CD14-positive monocyte (primary cell): ENCODE data around the gene SELENOO. TPM values are rescaled to one million over a fixed set of nuclear protein-coding genes. Genes with fewer than 3 reads are reported as not detected.

Experiments used
- DNase-seq, 3 donors: peaks; one replicate each; pipeline ENCODE4 v3.0.0-alpha.2; 2011 to 2022
- H2AFZ ChIP-seq: 2 replicates; pipeline ENCODE4 v1.6.0; 2012; ENCODE audit warnings: mild to moderate bottlenecking, low read depth, low read length, inconsistent platforms; ENCODE audit not compliant: insufficient read depth, poor library complexity, severe bottlenecking
- H3K27ac ChIP-seq, 2 donors: 1 replicate in 1 of 2; 2 replicates in 1 of 2; pipeline ENCODE4 v1.5.1; 2012 to 2013; ENCODE audit warnings: low read length in 2 of 2, control low read depth in 1 of 2, inconsistent platforms in 1 of 2, low read depth in 1 of 2, mild to moderate bottlenecking in 1 of 2
- H3K27me3 ChIP-seq, 2 donors: one replicate each; pipeline versions ENCODE4 v1.6.0 to v1.6.1; 2011 to 2013; ENCODE audit warnings: low read length in 2 of 2; ENCODE audit not compliant: control insufficient read depth in 2 of 2, insufficient read depth in 2 of 2
- H3K36me3 ChIP-seq, 2 donors: replicated peaks in 1 of 2; 1 replicate in 1 of 2; 2 replicates in 1 of 2; pipeline versions ENCODE4 v1.5.1 to v1.6.1; 2012 to 2013; ENCODE audit warnings: low read length in 2 of 2, control low read depth in 1 of 2, inconsistent platforms in 1 of 2, mild to moderate bottlenecking in 1 of 2; ENCODE audit not compliant: insufficient read depth in 2 of 2, control insufficient read depth in 1 of 2
- H3K4me1 ChIP-seq, 2 donors: 1 replicate in 1 of 2; 2 replicates in 1 of 2; pipeline versions ENCODE4 v1.5.1 to v1.6.1; 2012 to 2013; ENCODE audit warnings: low read length in 2 of 2, control low read depth in 1 of 2, inconsistent platforms in 1 of 2, mild to moderate bottlenecking in 1 of 2, moderate library complexity in 1 of 2; ENCODE audit not compliant: insufficient read depth in 2 of 2, control insufficient read depth in 1 of 2
- H3K4me2 ChIP-seq: replicated peaks from 2 replicates; pipeline ENCODE3; 2012; ENCODE audit warnings: low read length, moderate library complexity, mild to moderate bottlenecking; ENCODE audit not compliant: poor library complexity, severe bottlenecking; ENCODE audit errors: extremely low read depth
- H3K4me3 ChIP-seq, 3 experiments: fragments of 200-600 bp in 1 of 3; sonication (generic) in 1 of 3; replicated peaks in 1 of 3; 1 replicate in 2 of 3; 2 replicates in 1 of 3; pipeline ENCODE4 v1.5.1; 2011 to 2013; ENCODE audit warnings: low read length in 3 of 3, mild to moderate bottlenecking in 3 of 3, control low read depth in 2 of 3, low read depth in 2 of 3, inconsistent platforms in 1 of 3, moderate library complexity in 1 of 3
- H3K79me2 ChIP-seq: 2 replicates; pipeline ENCODE4 v1.6.0; 2012; ENCODE audit warnings: mild to moderate bottlenecking, control low read depth, inconsistent platforms, low read length, moderate library complexity; ENCODE audit not compliant: insufficient read depth
- H3K9ac ChIP-seq: 2 replicates; pipeline ENCODE4 v1.6.0; 2017; ENCODE audit warnings: low read length, mild to moderate bottlenecking; ENCODE audit not compliant: insufficient read depth, poor library complexity, severe bottlenecking
- H3K9me3 ChIP-seq, 2 donors: replicated peaks in 1 of 2; 1 replicate in 1 of 2; 2 replicates in 1 of 2; pipeline versions ENCODE4 v1.5.1 to v1.6.1; 2012 to 2013; ENCODE audit warnings: low read length in 2 of 2, control low read depth in 1 of 2; ENCODE audit not compliant: control insufficient read depth in 1 of 2, insufficient read depth in 1 of 2
- H4K20me1 ChIP-seq: 2 replicates; pipeline ENCODE4 v1.6.0; 2012; ENCODE audit warnings: mild to moderate bottlenecking, low read length, control low read depth, moderate library complexity; ENCODE audit not compliant: insufficient read depth
- H3K27ac Mint-ChIP-seq, 7 donors: one replicate each; pipeline ENCODE4 v1.8.0; 2020; ENCODE audit warnings: mild to moderate bottlenecking in 7 of 7, mixed read lengths in 7 of 7, moderate library complexity in 6 of 7, inconsistent platforms in 2 of 7
- H3K27me3 Mint-ChIP-seq, 3 donors: one replicate each; pipeline ENCODE4 v1.8.0; 2021 to 2022; ENCODE audit warnings: low read depth in 3 of 3, mild to moderate bottlenecking in 3 of 3, mixed read lengths in 3 of 3, moderate library complexity in 3 of 3, inconsistent platforms in 1 of 3
- H3K36me3 Mint-ChIP-seq, 2 donors: one replicate each; pipeline ENCODE4 v1.8.0; 2020; ENCODE audit warnings: mixed read lengths in 2 of 2, inconsistent platforms in 1 of 2, mild to moderate bottlenecking in 1 of 2
- H3K4me1 Mint-ChIP-seq: one replicate; pipeline ENCODE4 v1.8.0; 2020; ENCODE audit warnings: mild to moderate bottlenecking, mixed read lengths
- H3K4me3 Mint-ChIP-seq, 2 donors: one replicate each; pipeline ENCODE4 v1.8.0; 2020; ENCODE audit warnings: mild to moderate bottlenecking in 2 of 2, mixed read lengths in 2 of 2, moderate library complexity in 1 of 2
- H3K9me3 Mint-ChIP-seq, 7 donors: one replicate each; pipeline ENCODE4 v1.8.0; 2020 to 2022; ENCODE audit warnings: mixed read lengths in 7 of 7, mild to moderate bottlenecking in 6 of 7, moderate library complexity in 6 of 7, inconsistent platforms in 2 of 7
- WGBS: methylation state at CpG from one replicate; pipeline ENCODE4 v1.1.5; 2013; ENCODE audit warnings: missing lambda C conversion rate; ENCODE audit not compliant: insufficient coverage; 5-methylcytosine and 5-hydroxymethylcytosine counted together
- intact Hi-C, 2 donors: fragments of 100-400 bp; cut with micrococcal nuclease; formaldehyde crosslinking; loops; one replicate each; pipeline versions ENCODE4 v1.15.0 to v1.15.1; 2023
- polyA plus RNA-seq, 3 donors: library from polyadenylated mRNA; depleted of rRNA in 1 of 3; unstranded in 2 of 3; stranded (reverse) in 1 of 3; fragments of 300-500 nt in 2 of 3; fragments of >200 nt in 1 of 3; fragmentation: Illumina TruSeq in 2 of 3; gene quantifications; 1 replicate in 2 of 3; 2 replicates in 1 of 3; pipeline ENCODE4 v1.2.3, GENCODE V29; 2012 to 2021
- TF ChIP-seq, protein P1 (sequence below): fragments of 200-600 bp; IDR thresholded peaks from one replicate; pipeline ENCODE4 v1.8.0; 2022; ENCODE audit warnings: antibody characterized with exemption, mild to moderate bottlenecking

The SELENOO gene
- polyA plus RNA-seq, 3 donors = 2.7 to 76.9 (median 8.7) TPM

DNA sequence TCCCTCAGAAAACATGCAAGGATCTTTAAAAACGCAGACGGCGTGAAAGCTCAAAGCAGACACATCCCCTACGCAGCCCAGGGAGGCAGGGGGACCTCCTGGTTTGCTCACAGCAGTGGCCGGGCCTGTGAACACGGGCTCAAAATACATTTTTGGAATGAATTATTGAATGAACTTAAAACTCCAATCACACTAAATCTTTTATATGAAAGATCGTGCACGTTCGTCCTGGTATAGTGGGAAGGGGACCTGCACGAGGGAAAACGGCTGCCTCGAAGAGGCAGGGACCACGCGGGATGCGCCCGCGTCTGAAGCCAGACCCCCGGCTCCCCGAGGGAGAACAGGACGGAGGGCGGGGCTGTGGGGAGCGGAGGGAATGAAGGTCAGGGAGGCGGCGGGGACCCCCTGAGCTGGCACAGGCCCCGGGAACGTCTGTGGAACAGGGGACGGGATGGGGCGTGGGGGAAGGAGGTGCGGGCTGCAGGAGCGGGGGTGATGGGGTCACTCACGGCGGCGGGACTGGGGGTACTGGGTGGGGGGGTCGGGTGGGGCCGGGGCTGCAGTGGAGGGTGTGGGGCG lies 31.5 kb upstream of the SELENOO start:
- peaks cover 35 to 66% (median 37%) of the 10 kb centered on the region in 3 donors for H3K27me3 Mint-ChIP-seq

DNA sequence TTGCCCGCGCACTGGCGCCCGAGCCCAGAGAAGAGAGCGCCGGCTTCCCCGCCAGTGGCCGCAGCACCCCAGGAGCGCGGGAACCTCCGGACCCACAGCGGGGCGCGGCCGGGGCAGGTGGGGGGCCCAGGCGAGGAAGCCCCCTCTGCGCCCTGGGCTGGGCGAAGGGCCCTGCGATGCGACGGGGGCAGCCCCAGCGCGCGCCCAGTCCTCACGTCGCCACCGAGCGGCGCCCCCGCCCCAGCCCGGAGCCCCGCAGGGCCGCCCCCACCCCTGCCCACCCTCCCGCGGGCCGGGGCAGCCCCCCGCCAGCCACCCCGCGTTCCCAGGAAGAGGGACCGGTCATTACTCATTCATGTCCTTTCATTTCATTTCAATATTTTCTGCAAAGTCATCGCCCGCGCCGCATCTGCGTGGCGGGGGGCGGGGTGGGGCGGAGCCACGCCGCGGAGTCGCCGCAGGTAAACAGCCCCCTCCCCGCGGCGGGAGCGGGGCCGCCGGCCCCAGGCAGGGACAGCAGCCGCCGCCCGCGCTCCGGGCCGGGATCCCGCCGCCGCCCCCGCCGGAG lies 31.0 kb upstream of the SELENOO start:
- Histone ChIP-seq H3K9me3 (no peaks in the 10 kb centered on the region), H3K4me2 (peak overlapping the region; percentile 54), H3K9ac (peak overlapping the region; percentile 27), H3K4me1 (peaks cover 13 to 33% of the 10 kb centered on the region in 2 donors), H4K20me1 (no peaks in the 10 kb centered on the region), H3K4me3 (peak overlapping the region; percentile 7 to 48 (median 12)), H2AFZ (no peak overlapping the region), H3K27me3 (peaks cover 8 to 33% of the 10 kb centered on the region in 2 donors), H3K79me2 (no peaks in the 10 kb centered on the region), H3K27ac (no peak overlapping the region), H3K36me3 (no peaks in the 10 kb centered on the region)
- TF ChIP-seq, protein P1, sequence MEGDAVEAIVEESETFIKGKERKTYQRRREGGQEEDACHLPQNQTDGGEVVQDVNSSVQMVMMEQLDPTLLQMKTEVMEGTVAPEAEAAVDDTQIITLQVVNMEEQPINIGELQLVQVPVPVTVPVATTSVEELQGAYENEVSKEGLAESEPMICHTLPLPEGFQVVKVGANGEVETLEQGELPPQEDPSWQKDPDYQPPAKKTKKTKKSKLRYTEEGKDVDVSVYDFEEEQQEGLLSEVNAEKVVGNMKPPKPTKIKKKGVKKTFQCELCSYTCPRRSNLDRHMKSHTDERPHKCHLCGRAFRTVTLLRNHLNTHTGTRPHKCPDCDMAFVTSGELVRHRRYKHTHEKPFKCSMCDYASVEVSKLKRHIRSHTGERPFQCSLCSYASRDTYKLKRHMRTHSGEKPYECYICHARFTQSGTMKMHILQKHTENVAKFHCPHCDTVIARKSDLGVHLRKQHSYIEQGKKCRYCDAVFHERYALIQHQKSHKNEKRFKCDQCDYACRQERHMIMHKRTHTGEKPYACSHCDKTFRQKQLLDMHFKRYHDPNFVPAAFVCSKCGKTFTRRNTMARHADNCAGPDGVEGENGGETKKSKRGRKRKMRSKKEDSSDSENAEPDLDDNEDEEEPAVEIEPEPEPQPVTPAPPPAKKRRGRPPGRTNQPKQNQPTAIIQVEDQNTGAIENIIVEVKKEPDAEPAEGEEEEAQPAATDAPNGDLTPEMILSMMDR = no peak
- peaks cover 0 to 18% (median 4%) of the 10 kb centered on the region in 7 donors for H3K9me3 Mint-ChIP-seq
- peak; percentile 52 to 70 (median 56) for DNase-seq
- WGBS = 0% methylated on average over 39 of the region's 70 CpGs
- H3K4me1 Mint-ChIP-seq = peaks cover 28% of the 10 kb centered on the region
- no peak overlapping the region for H3K27ac Mint-ChIP-seq
- peaks cover 4 to 6% of the 10 kb centered on the region in 2 donors for H3K36me3 Mint-ChIP-seq
- intact Hi-C loops = loop anchor here in 1 of 2 donors (5.0 kb wide), 1 partner anchor 37 kb away; no protein-coding TSS in a partner anchor
- H3K4me3 Mint-ChIP-seq = peak overlapping the region; percentile 71 to 72
- H3K27me3 Mint-ChIP-seq = peaks cover 35 to 67% (median 37%) of the 10 kb centered on the region in 3 donors

More for the DNA sequence above, 31.5 kb upstream of the SELENOO start:
- H2AFZ ChIP-seq = no peak overlapping the region
- no peaks in the 10 kb centered on the region for H4K20me1 ChIP-seq
- WGBS = 15% methylated on average over 21 of the region's 36 CpGs
- TF ChIP-seq, protein P1 = no peak
- no peaks in the 10 kb centered on the region for H3K79me2 ChIP-seq
- Mint-ChIP-seq H3K36me3 (peaks cover 4 to 6% of the 10 kb centered on the region in 2 donors), H3K4me3 (peak overlapping the region; percentile 63 to 80), H3K9me3 (peaks cover 0 to 18% (median 4%) of the 10 kb centered on the region in 7 donors), H3K27ac (peak overlapping the region in 2 of 7 donors; percentile 36 to 75), H3K4me1 (peaks cover 28% of the 10 kb centered on the region)
- no peaks in the 10 kb centered on the region for H3K9me3 ChIP-seq
- H3K27me3 ChIP-seq = peaks cover 8 to 33% of the 10 kb centered on the region in 2 donors
- H3K9ac ChIP-seq = no peak overlapping the region
- no peaks in the 10 kb centered on the region for H3K36me3 ChIP-seq
- peak overlapping the region in 1 of 3 experiments; percentile 48 for H3K4me3 ChIP-seq
- H3K4me1 ChIP-seq = peaks cover 13 to 33% of the 10 kb centered on the region in 2 donors
- peak overlapping the region; percentile 54 for H3K4me2 ChIP-seq
- intact Hi-C loops = no loop called here
- DNase-seq = no peak
- H3K27ac ChIP-seq = no peak overlapping the region
